Measurements from ENCODE around the gene CARD18.
A peak's percentile ranks its signal among the peaks of the same experiment; 100 is the strongest.
"Not testable (repeated sequence)": the region's sequence is repeated elsewhere in the genome, so short reads cannot be mapped to it uniquely, and the experiment has no call there.

CARD18 gene

DNA sequence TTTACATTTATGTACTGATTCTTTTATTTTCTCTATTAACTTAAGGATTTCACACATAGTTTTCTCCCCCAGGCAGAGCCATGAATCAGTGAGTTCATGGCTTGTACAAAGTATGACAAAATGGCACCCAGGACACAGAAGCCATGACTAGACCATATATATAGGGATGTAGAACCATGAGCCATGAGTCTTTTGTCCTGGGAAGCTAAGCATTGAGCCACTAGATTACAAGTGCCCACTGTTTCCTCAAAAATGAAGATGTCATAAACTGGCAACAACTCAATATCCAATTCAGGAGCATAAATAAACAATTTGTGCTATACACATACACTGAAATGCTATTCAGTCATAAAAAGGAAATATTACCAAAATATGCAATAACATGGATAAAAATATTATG, 36.2 kb downstream of the CARD18 start:
- FAIRE-seq (no peak), DNase-seq (ENCODE audit: insufficient read length) (no peak)
- TF ChIP-seq TAF1 (IDR thresholded peaks at IDR 0.05; ENCODE audit: borderline replicate concordance, low read depth, low read length) (no peak), POLR2AphosphoS5 (IDR thresholded peaks at IDR 0.05; ENCODE audit: low read depth, low read length) (no peak), POLR2A (IDR thresholded peaks at IDR 0.05; ENCODE audit: low read depth, low read length) (no peak)

- DNase-seq (ENCODE audit: insufficient read length) = not testable (repeated sequence)
- FAIRE-seq = peak; percentile 71
These were observed 37.4 kb downstream of the CARD18 start for GRCh38 chr11:105102079-105102581.

GRCh38 chr11:105100981-105101630, 38.5 kb downstream of the CARD18 start:
- DNase-seq (ENCODE audit: insufficient read length) (no peak), FAIRE-seq (peak; percentile 56)
- TF ChIP-seq TAF1 (IDR thresholded peaks at IDR 0.05; ENCODE audit: borderline replicate concordance, low read depth, low read length) = no peak

DNA sequence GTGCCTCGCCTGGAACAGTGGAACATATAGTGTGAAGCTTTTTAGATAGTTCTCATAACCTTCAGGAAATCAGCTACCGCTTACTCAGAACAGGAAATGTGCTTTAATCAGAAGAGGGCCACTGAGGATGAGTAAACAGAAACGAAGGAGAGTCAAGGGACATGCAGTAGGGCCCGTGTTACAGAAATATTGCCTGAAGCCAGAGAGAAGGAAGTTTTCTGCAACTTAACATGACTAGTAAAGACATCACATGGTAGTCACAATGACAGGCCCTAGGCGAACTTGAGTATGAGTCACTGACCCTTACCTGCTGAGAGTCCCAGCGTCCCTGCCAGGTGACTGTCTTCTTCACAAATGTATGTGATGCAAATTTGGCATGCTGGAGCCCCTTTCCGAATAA, 39.4 kb downstream of the CARD18 start:
- no peak for DNase-seq (ENCODE audit: insufficient read length)
- FAIRE-seq = no peak
- TF ChIP-seq POLR2AphosphoS5 (IDR thresholded peaks at IDR 0.05; ENCODE audit: low read depth, low read length) = no peak
- no peak for TF ChIP-seq TAF1 (IDR thresholded peaks at IDR 0.05; ENCODE audit: borderline replicate concordance, low read depth, low read length)
- no peak for TF ChIP-seq POLR2A (IDR thresholded peaks at IDR 0.05; ENCODE audit: low read depth, low read length)

- peak; percentile 91 for FAIRE-seq
- DNase-seq (ENCODE audit: insufficient read length) = not testable (repeated sequence)
These were observed 40.0 kb downstream of the CARD18 start for GRCh38 chr11:105099594-105099993.

DNA sequence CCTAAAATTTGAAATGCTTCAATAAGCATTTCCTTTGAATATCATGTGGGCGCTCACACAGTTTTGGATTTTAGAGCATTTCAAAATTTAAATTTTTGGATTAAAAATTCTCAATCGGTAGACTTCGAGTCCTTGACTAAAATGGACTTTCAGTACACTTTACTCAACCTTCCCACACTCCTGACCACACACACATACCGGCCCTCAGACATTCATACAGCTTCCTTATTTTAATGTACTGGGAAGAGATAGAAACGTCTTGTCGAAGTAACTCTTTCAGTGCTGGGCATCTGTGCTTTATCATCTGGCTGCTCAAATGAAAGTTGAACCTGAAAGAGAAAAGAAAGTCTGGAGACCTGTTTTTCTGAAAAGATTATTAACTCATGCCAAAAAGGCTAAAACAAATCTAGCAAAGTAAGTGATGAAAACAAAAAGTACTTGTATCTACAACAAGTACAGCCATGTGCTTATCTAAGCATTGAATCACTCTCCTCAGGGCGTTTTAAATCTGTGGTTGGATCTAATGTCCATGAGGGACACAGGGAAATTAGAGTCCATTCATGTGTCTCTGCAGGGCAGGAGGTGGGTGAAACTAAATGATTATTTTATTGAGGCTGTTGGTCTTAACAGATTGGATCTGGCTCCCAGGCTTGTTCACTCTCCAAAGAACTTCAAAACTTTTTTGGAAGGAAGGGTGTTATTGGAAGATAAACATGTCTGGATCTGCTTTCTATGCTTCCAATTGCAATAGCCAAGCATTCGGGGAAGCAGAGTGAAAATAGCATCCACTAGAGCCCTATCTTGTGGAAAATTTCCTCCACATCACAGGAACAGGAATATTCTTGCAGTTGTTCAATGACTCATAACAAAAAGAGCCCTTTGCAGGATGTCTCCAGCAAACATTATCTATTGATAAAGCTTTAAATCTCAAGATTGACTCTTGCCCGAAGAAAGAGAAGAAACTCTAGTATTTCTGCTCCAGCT, 47.0 kb downstream of the CARD18 start:
- no peak for DNase-seq (ENCODE audit: insufficient read length)
- FAIRE-seq = no peak
- TF ChIP-seq POLR2A (IDR thresholded peaks at IDR 0.05; ENCODE audit: low read depth, low read length) (no peak), POLR2AphosphoS5 (IDR thresholded peaks at IDR 0.05; ENCODE audit: low read depth, low read length) (no peak)
